GM19099 (cell line): ENCODE results near the gene CMC2.

Source experiments
- POLR2A ChIP-seq: IDR thresholded peaks from 3 replicates; pipeline ENCODE4 v1.6.1; 2011; ENCODE audit warnings: low read depth; ENCODE audit not compliant: insufficient read length; ENCODE audit errors: extremely low read depth

The CMC2 gene

GRCh38 chr16:81006211-81006812, 373 bp downstream of the CMC2 start:
- no peak for TF ChIP-seq POLR2A

GRCh38 chr16:81005610-81006161, 999 bp downstream of the CMC2 start:
- no peak for TF ChIP-seq POLR2A

- no peak for TF ChIP-seq POLR2A
These were observed 1.9 kb downstream of the CMC2 start for GRCh38 chr16:81004646-81005353.

GRCh38 chr16:81003610-81004460, 2.9 kb downstream of the CMC2 start:
- TF ChIP-seq POLR2A: no peak

GRCh38 chr16:81003064-81003463, 3.6 kb downstream of the CMC2 start:
- TF ChIP-seq POLR2A: no peak

GRCh38 chr16:81001330-81001729, 5.4 kb downstream of the CMC2 start:
- no peak for TF ChIP-seq POLR2A

GRCh38 chr16:81000873-81001272, 5.8 kb downstream of the CMC2 start:
- no peak for TF ChIP-seq POLR2A

- TF ChIP-seq POLR2A: no peak
These were observed 8.6 kb downstream of the CMC2 start for GRCh38 chr16:80997964-80998620.

- no peak for TF ChIP-seq POLR2A
These were observed 9.4 kb downstream of the CMC2 start for GRCh38 chr16:80997139-80997798.

GRCh38 chr16:80996688-80997138, 10.0 kb downstream of the CMC2 start:
- TF ChIP-seq POLR2A: no peak

- TF ChIP-seq POLR2A: no peak
These were observed 12.2 kb downstream of the CMC2 start for GRCh38 chr16:80994451-80994850.

- TF ChIP-seq POLR2A: no peak
These were observed 12.9 kb downstream of the CMC2 start for GRCh38 chr16:80993834-80994233.

GRCh38 chr16:80993307-80993706, 13.4 kb downstream of the CMC2 start:
- TF ChIP-seq POLR2A: no peak

- TF ChIP-seq POLR2A: no peak
These were observed 13.9 kb downstream of the CMC2 start for GRCh38 chr16:80992676-80993293.
